ENCODE measurements around the gene KCNG4.

The KCNG4 gene

GRCh38 chr16:84239909-84240308 is at the start of gene KCNG4:
Gene KCNG4, minus strand, starts transcription at chr16:84240012. Its CDS starts 2,527 bp downstream, at chr16:84237485.
- Histone ChIP-seq H3K9me3 (ENCODE audit: control insufficient read depth, low read depth, low read length) (no peaks in the 10 kb centered on the region), H3K36me3 (ENCODE audit: control insufficient read depth, low read depth, low read length) (no peaks in the 10 kb centered on the region), H3K4me1 (ENCODE audit: control insufficient read depth, low read depth, low read length) (no peaks in the 10 kb centered on the region), H3K4me3 (ENCODE audit: low read length) (no peak within 1 kb of the TSS), H3K9ac (ENCODE audit: low read length) (no peak within 1 kb of the TSS), H3K27me3 (ENCODE audit: control insufficient read depth, insufficient read depth, low read length) (no peaks in the 10 kb centered on the region), H3K27ac (ENCODE audit: low read length) (no peak within 1 kb of the TSS)

- H3K36me3 ChIP-seq (ENCODE audit: control insufficient read depth, low read depth, low read length), result no peaks in the 10 kb centered on the region
- H3K27me3 ChIP-seq (ENCODE audit: control insufficient read depth, insufficient read depth, low read length), result no peaks in the 10 kb centered on the region
- no peak overlapping the region for H3K27ac ChIP-seq (ENCODE audit: low read length)
- no peak overlapping the region for H3K9ac ChIP-seq (ENCODE audit: low read length)
- H3K4me3 ChIP-seq (ENCODE audit: low read length), result no peak overlapping the region
- no peaks in the 10 kb centered on the region for H3K9me3 ChIP-seq (ENCODE audit: control insufficient read depth, low read depth, low read length)
- H3K4me1 ChIP-seq (ENCODE audit: control insufficient read depth, low read depth, low read length), result peaks cover 5% of the 10 kb centered on the region
These were observed 49.1 kb upstream of the KCNG4 start for GRCh38 chr16:84288902-84289301.

GRCh38 chr16:84286578-84287240 is 46.9 kb upstream of the KCNG4 start:
- no peaks in the 10 kb centered on the region for H3K9me3 ChIP-seq (ENCODE audit: control insufficient read depth, low read depth, low read length)
- no peak overlapping the region for H3K4me3 ChIP-seq (ENCODE audit: low read length)
- H3K27me3 ChIP-seq (ENCODE audit: control insufficient read depth, insufficient read depth, low read length), result no peaks in the 10 kb centered on the region
- no peak overlapping the region for H3K9ac ChIP-seq (ENCODE audit: low read length)
- no peak overlapping the region for H3K27ac ChIP-seq (ENCODE audit: low read length)
- H3K4me1 ChIP-seq (ENCODE audit: control insufficient read depth, low read depth, low read length), result peaks cover 12% of the 10 kb centered on the region
- no peaks in the 10 kb centered on the region for H3K36me3 ChIP-seq (ENCODE audit: control insufficient read depth, low read depth, low read length)

GRCh38 chr16:84284154-84284722 is 44.4 kb upstream of the KCNG4 start:
- Histone ChIP-seq H3K4me1 (ENCODE audit: control insufficient read depth, low read depth, low read length) (peaks cover 11% of the 10 kb centered on the region), H3K27me3 (ENCODE audit: control insufficient read depth, insufficient read depth, low read length) (no peaks in the 10 kb centered on the region), H3K4me3 (ENCODE audit: low read length) (peak overlapping the region; percentile 16), H3K9me3 (ENCODE audit: control insufficient read depth, low read depth, low read length) (no peaks in the 10 kb centered on the region), H3K27ac (ENCODE audit: low read length) (peak overlapping the region; percentile 14), H3K36me3 (ENCODE audit: control insufficient read depth, low read depth, low read length) (no peaks in the 10 kb centered on the region), H3K9ac (ENCODE audit: low read length) (peak overlapping the region; percentile 48)

GRCh38 chr16:84283314-84284153 is 43.7 kb upstream of the KCNG4 start:
- Histone ChIP-seq H3K27ac (ENCODE audit: low read length) (peak overlapping the region; percentile 14), H3K9ac (ENCODE audit: low read length) (peak overlapping the region; percentile 48), H3K4me3 (ENCODE audit: low read length) (peak overlapping the region; percentile 16), H3K9me3 (ENCODE audit: control insufficient read depth, low read depth, low read length) (no peaks in the 10 kb centered on the region), H3K27me3 (ENCODE audit: control insufficient read depth, insufficient read depth, low read length) (no peaks in the 10 kb centered on the region), H3K36me3 (ENCODE audit: control insufficient read depth, low read depth, low read length) (no peaks in the 10 kb centered on the region), H3K4me1 (ENCODE audit: control insufficient read depth, low read depth, low read length) (peaks cover 18% of the 10 kb centered on the region)

- H3K9me3 ChIP-seq (ENCODE audit: control insufficient read depth, low read depth, low read length), result no peaks in the 10 kb centered on the region
- H3K27me3 ChIP-seq (ENCODE audit: control insufficient read depth, insufficient read depth, low read length), result no peaks in the 10 kb centered on the region
These were observed 42.7 kb upstream of the KCNG4 start for GRCh38 chr16:84282533-84282932.

GRCh38 chr16:84281074-84281473 is 41.3 kb upstream of the KCNG4 start:
- Histone ChIP-seq H3K27me3 (ENCODE audit: control insufficient read depth, insufficient read depth, low read length) (no peaks in the 10 kb centered on the region), H3K4me1 (ENCODE audit: control insufficient read depth, low read depth, low read length) (peaks cover 18% of the 10 kb centered on the region), H3K9ac (ENCODE audit: low read length) (no peak overlapping the region), H3K9me3 (ENCODE audit: control insufficient read depth, low read depth, low read length) (no peaks in the 10 kb centered on the region), H3K36me3 (ENCODE audit: control insufficient read depth, low read depth, low read length) (no peaks in the 10 kb centered on the region), H3K4me3 (ENCODE audit: low read length) (no peak overlapping the region), H3K27ac (ENCODE audit: low read length) (no peak overlapping the region)

More at GRCh38 chr16:84282533-84282932, 42.7 kb upstream of the KCNG4 start:
- H3K4me1 ChIP-seq (ENCODE audit: control insufficient read depth, low read depth, low read length), result peaks cover 18% of the 10 kb centered on the region
- H3K9ac ChIP-seq (ENCODE audit: low read length), result no peak overlapping the region
- no peak overlapping the region for H3K27ac ChIP-seq (ENCODE audit: low read length)
- H3K4me3 ChIP-seq (ENCODE audit: low read length), result no peak overlapping the region
- H3K36me3 ChIP-seq (ENCODE audit: control insufficient read depth, low read depth, low read length), result no peaks in the 10 kb centered on the region

- Histone ChIP-seq H3K27ac (ENCODE audit: low read length) (no peak overlapping the region), H3K4me1 (ENCODE audit: control insufficient read depth, low read depth, low read length) (peaks cover 18% of the 10 kb centered on the region), H3K9me3 (ENCODE audit: control insufficient read depth, low read depth, low read length) (no peaks in the 10 kb centered on the region), H3K9ac (ENCODE audit: low read length) (no peak overlapping the region), H3K27me3 (ENCODE audit: control insufficient read depth, insufficient read depth, low read length) (no peaks in the 10 kb centered on the region), H3K36me3 (ENCODE audit: control insufficient read depth, low read depth, low read length) (no peaks in the 10 kb centered on the region), H3K4me3 (ENCODE audit: low read length) (no peak overlapping the region)
These were observed 40.1 kb upstream of the KCNG4 start for GRCh38 chr16:84279881-84280280.

GRCh38 chr16:84278968-84279367 is 39.2 kb upstream of the KCNG4 start:
- H3K36me3 ChIP-seq (ENCODE audit: control insufficient read depth, low read depth, low read length), result no peaks in the 10 kb centered on the region
- no peaks in the 10 kb centered on the region for H3K9me3 ChIP-seq (ENCODE audit: control insufficient read depth, low read depth, low read length)
- H3K4me3 ChIP-seq (ENCODE audit: low read length), result no peak overlapping the region
- no peak overlapping the region for H3K9ac ChIP-seq (ENCODE audit: low read length)
- peaks cover 16% of the 10 kb centered on the region for H3K4me1 ChIP-seq (ENCODE audit: control insufficient read depth, low read depth, low read length)
- H3K27ac ChIP-seq (ENCODE audit: low read length), result no peak overlapping the region
- H3K27me3 ChIP-seq (ENCODE audit: control insufficient read depth, insufficient read depth, low read length), result no peaks in the 10 kb centered on the region

- no peak overlapping the region for H3K9ac ChIP-seq (ENCODE audit: low read length)
- no peaks in the 10 kb centered on the region for H3K36me3 ChIP-seq (ENCODE audit: control insufficient read depth, low read depth, low read length)
- no peaks in the 10 kb centered on the region for H3K27me3 ChIP-seq (ENCODE audit: control insufficient read depth, insufficient read depth, low read length)
- H3K27ac ChIP-seq (ENCODE audit: low read length), result no peak overlapping the region
- no peak overlapping the region for H3K4me3 ChIP-seq (ENCODE audit: low read length)
- peaks cover 10% of the 10 kb centered on the region for H3K4me1 ChIP-seq (ENCODE audit: control insufficient read depth, low read depth, low read length)
- H3K9me3 ChIP-seq (ENCODE audit: control insufficient read depth, low read depth, low read length), result no peaks in the 10 kb centered on the region
These were observed 38.5 kb upstream of the KCNG4 start for GRCh38 chr16:84278333-84278732.

GRCh38 chr16:84277244-84277823 is 37.5 kb upstream of the KCNG4 start:
- no peaks in the 10 kb centered on the region for H3K9me3 ChIP-seq (ENCODE audit: control insufficient read depth, low read depth, low read length)
- no peak overlapping the region for H3K4me3 ChIP-seq (ENCODE audit: low read length)
- no peak overlapping the region for H3K9ac ChIP-seq (ENCODE audit: low read length)
- peaks cover 8% of the 10 kb centered on the region for H3K4me1 ChIP-seq (ENCODE audit: control insufficient read depth, low read depth, low read length)
- no peaks in the 10 kb centered on the region for H3K27me3 ChIP-seq (ENCODE audit: control insufficient read depth, insufficient read depth, low read length)
- no peak overlapping the region for H3K27ac ChIP-seq (ENCODE audit: low read length)
- no peaks in the 10 kb centered on the region for H3K36me3 ChIP-seq (ENCODE audit: control insufficient read depth, low read depth, low read length)

All from iPS-18a (cell line).